Mucosa of stomach (tissue), 1 donor: ENCODE data around the gene RMND5B.
"Not testable (repeated sequence)": the region's sequence is repeated elsewhere in the genome, so short reads cannot be mapped to it uniquely, and the experiment has no call there.

Source experiments
- H3K27me3 ChIP-seq: one replicate; pipeline ENCODE4 v1.7.0; 2013; ENCODE audit warnings: mild to moderate bottlenecking, low read length; ENCODE audit not compliant: control insufficient read depth, insufficient read depth
- H3K36me3 ChIP-seq: one replicate; pipeline ENCODE4 v1.7.0; 2013; ENCODE audit warnings: low read length; ENCODE audit not compliant: control insufficient read depth, insufficient read depth
- H3K4me1 ChIP-seq: one replicate; pipeline ENCODE4 v1.7.0; 2013; ENCODE audit warnings: mild to moderate bottlenecking, low read length; ENCODE audit not compliant: control insufficient read depth, insufficient read depth
- H3K4me3 ChIP-seq: one replicate; pipeline ENCODE4 v1.7.0; 2013; ENCODE audit warnings: low read length
- H3K9ac ChIP-seq: one replicate; pipeline ENCODE4 v1.7.0; 2013; ENCODE audit warnings: mild to moderate bottlenecking, low read length, moderate library complexity
- H3K9me3 ChIP-seq: one replicate; pipeline ENCODE4 v1.7.0; 2013; ENCODE audit warnings: mild to moderate bottlenecking, low read length, moderate library complexity; ENCODE audit not compliant: control insufficient read depth
- donor health status: Pancreatic carcinoma.

The RMND5B gene

GRCh38 chr5:178191661-178192060, 60.8 kb downstream of the RMND5B start:
- no peaks in the 10 kb centered on the region for H3K36me3 ChIP-seq
- H3K9ac ChIP-seq = no peak overlapping the region
- no peaks in the 10 kb centered on the region for H3K9me3 ChIP-seq
- no peaks in the 10 kb centered on the region for H3K4me1 ChIP-seq
- no peak overlapping the region for H3K4me3 ChIP-seq
- peaks cover 5% of the 10 kb centered on the region for H3K27me3 ChIP-seq

- Histone ChIP-seq H3K9me3 (no peaks in the 10 kb centered on the region), H3K4me1 (no peaks in the 10 kb centered on the region), H3K9ac (no peak overlapping the region), H3K4me3 (no peak overlapping the region), H3K36me3 (no peaks in the 10 kb centered on the region), H3K27me3 (peaks cover 5% of the 10 kb centered on the region)
Observed at GRCh38 chr5:178192244-178192643, 61.4 kb downstream of the RMND5B start.

- Histone ChIP-seq H3K36me3 (no peaks in the 10 kb centered on the region), H3K9ac (no peak overlapping the region), H3K4me3 (no peak overlapping the region), H3K27me3 (peaks cover 5% of the 10 kb centered on the region), H3K9me3 (no peaks in the 10 kb centered on the region), H3K4me1 (no peaks in the 10 kb centered on the region)
Observed at GRCh38 chr5:178192787-178193186, 62.0 kb downstream of the RMND5B start.

- no peaks in the 10 kb centered on the region for H3K9me3 ChIP-seq
Observed at GRCh38 chr5:178193251-178193809, 62.5 kb downstream of the RMND5B start.

GRCh38 chr5:178194026-178194425, 63.2 kb downstream of the RMND5B start:
- peaks cover 5% of the 10 kb centered on the region for H3K27me3 ChIP-seq
- H3K9ac ChIP-seq = no peak overlapping the region
- no peaks in the 10 kb centered on the region for H3K9me3 ChIP-seq
- no peaks in the 10 kb centered on the region for H3K36me3 ChIP-seq
- H3K4me3 ChIP-seq = no peak overlapping the region
- H3K4me1 ChIP-seq = no peaks in the 10 kb centered on the region

More at GRCh38 chr5:178193251-178193809, 62.5 kb downstream of the RMND5B start:
- H3K4me1 ChIP-seq = no peaks in the 10 kb centered on the region
- H3K9ac ChIP-seq = no peak overlapping the region
- no peaks in the 10 kb centered on the region for H3K36me3 ChIP-seq
- H3K27me3 ChIP-seq = peaks cover 5% of the 10 kb centered on the region
- H3K4me3 ChIP-seq = no peak overlapping the region

- peaks cover 5% of the 10 kb centered on the region for H3K27me3 ChIP-seq
- no peak overlapping the region for H3K4me3 ChIP-seq
- H3K9ac ChIP-seq = no peak overlapping the region
- no peaks in the 10 kb centered on the region for H3K9me3 ChIP-seq
- H3K4me1 ChIP-seq = no peaks in the 10 kb centered on the region
- H3K36me3 ChIP-seq = no peaks in the 10 kb centered on the region
Observed at GRCh38 chr5:178196281-178196812, 65.5 kb downstream of the RMND5B start.

- peaks cover 5% of the 10 kb centered on the region for H3K27me3 ChIP-seq
- H3K9ac ChIP-seq = no peak overlapping the region
- H3K4me1 ChIP-seq = no peaks in the 10 kb centered on the region
- no peaks in the 10 kb centered on the region for H3K36me3 ChIP-seq
- no peak overlapping the region for H3K4me3 ChIP-seq
- H3K9me3 ChIP-seq = no peaks in the 10 kb centered on the region
Observed at GRCh38 chr5:178196986-178197385, 66.2 kb downstream of the RMND5B start.

GRCh38 chr5:178198151-178198550, 67.3 kb downstream of the RMND5B start:
- not testable (repeated sequence) for H3K9ac ChIP-seq, H3K9me3 ChIP-seq, H3K27me3 ChIP-seq, H3K36me3 ChIP-seq, H3K4me1 ChIP-seq, H3K4me3 ChIP-seq

- no peak overlapping the region for H3K9ac ChIP-seq
- H3K4me1 ChIP-seq = no peaks in the 10 kb centered on the region
- H3K4me3 ChIP-seq = no peak overlapping the region
- no peaks in the 10 kb centered on the region for H3K36me3 ChIP-seq
- no peaks in the 10 kb centered on the region for H3K9me3 ChIP-seq
- peaks cover 5% of the 10 kb centered on the region for H3K27me3 ChIP-seq
Observed at GRCh38 chr5:178198706-178199105, 67.9 kb downstream of the RMND5B start.

- H3K36me3 ChIP-seq = no peaks in the 10 kb centered on the region
- H3K9me3 ChIP-seq = no peaks in the 10 kb centered on the region
- no peaks in the 10 kb centered on the region for H3K4me1 ChIP-seq
- H3K9ac ChIP-seq = no peak overlapping the region
- H3K27me3 ChIP-seq = no peaks in the 10 kb centered on the region
- H3K4me3 ChIP-seq = no peak overlapping the region
Observed at GRCh38 chr5:178199581-178200434, 69.0 kb downstream of the RMND5B start.
